ENCODE data around the gene GBX2. TPM values are rescaled to one million over a fixed set of nuclear protein-coding genes. Genes with fewer than 3 reads are reported as not detected.

GBX2 gene
- total RNA-seq, 1 experiment from 2014 or later, result 5.9 TPM

GRCh38 chr2:236129935-236130334 is 38.3 kb downstream of the GBX2 start:
- no peaks in the 10 kb centered on the region for H3K9me2 ChIP-seq (ENCODE audit: insufficient read depth)
- TF ChIP-seq ZNF274 (IDR thresholded peaks at IDR 0.05; ENCODE audit: low read depth, low read length) (no peak), EZH2 (IDR thresholded peaks at IDR 0.05) (no peak), ZBTB33 (IDR thresholded peaks at IDR 0.05; ENCODE audit: extremely low read depth, insufficient replicate concordance, low read length) (no peak), FOSL1 (IDR thresholded peaks at IDR 0.05; ENCODE audit: low read depth) (no peak), SP1 (IDR thresholded peaks at IDR 0.05; ENCODE audit: low read depth) (no peak), REST (IDR thresholded peaks at IDR 0.05; ENCODE audit: low read depth) (no peak), POLR2A (IDR thresholded peaks at IDR 0.05; ENCODE audit: borderline replicate concordance, extremely low read depth, insufficient read depth, insufficient read length) (no peak), TCF7L2 (IDR thresholded peaks at IDR 0.05; ENCODE audit: borderline replicate concordance, extremely low read depth, insufficient read depth, insufficient read length) (no peak), CBX3 (IDR thresholded peaks at IDR 0.05; ENCODE audit: low read depth) (no peak), RAD21 (IDR thresholded peaks at IDR 0.05; ENCODE audit: low read depth) (no peak), EGR1 (IDR thresholded peaks at IDR 0.05; ENCODE audit: low read depth) (no peak), JUND (IDR thresholded peaks at IDR 0.05) (no peak)
- no peaks in the 10 kb centered on the region for H3K27me3 ChIP-seq (ENCODE audit: insufficient read depth, low read length)
- H3K4me1 ChIP-seq (ENCODE audit: control insufficient read depth in 1 of 2, insufficient read depth in 2 of 2, low read length in 2 of 2), result no peaks in the 10 kb centered on the region
- H3K36me3 ChIP-seq (ENCODE audit: control insufficient read depth in 1 of 2, insufficient read depth in 2 of 2, low read length in 2 of 2), result 0 out of 4 replicates have a peak, but pooled peaks cover 0 to 2% of the 10 kb centered on the region in 2 experiments
- BruUV-seq (replicated peaks), result no TSS peak
- CTCF ChIA-PET, result no interaction called here
- no peak overlapping the region for H3K9ac ChIP-seq (ENCODE audit: low read length)
- H3K4me2 ChIP-seq (ENCODE audit: low read length), result no peak overlapping the region
- POLR2A ChIA-PET, result no interaction called here
- no peaks in the 10 kb centered on the region for H3K9me3 ChIP-seq (ENCODE audit: control insufficient read depth in 1 of 2, insufficient read depth in 1 of 2, low read depth in 1 of 2, low read length in 2 of 2)
- no peak overlapping the region for H3K27ac ChIP-seq (ENCODE audit: low read depth, low read length)
- no peak overlapping the region for H3K4me3 ChIP-seq (replicated peaks in 1 of 2; ENCODE audit: low read depth in 1 of 2, low read length in 2 of 2)
- no peaks in the 10 kb centered on the region for H3K79me2 ChIP-seq (ENCODE audit: insufficient read depth, low read length)
- RAD21 ChIA-PET (ENCODE audit: low non-redundant PET in 1 of 2, low total read pairs in 2 of 2, uncharacterized antibody in 2 of 2, unreplicated experiment in 2 of 2), result no interaction called here
- H2AFZ ChIP-seq (ENCODE audit: low read depth, low read length, poor library complexity, severe bottlenecking), result no peak overlapping the region
- ATAC-seq (no peak), DNase-seq (ENCODE audit: low read depth, low spot score) (no peak)
- intact Hi-C loops (cut with micrococcal nuclease), result no loop called here
- no peaks in the 10 kb centered on the region for H4K20me1 ChIP-seq (ENCODE audit: insufficient read depth)
